ENCODE measurements around the gene UPK1B. TPM values are rescaled to one million over a fixed set of nuclear protein-coding genes. Genes with fewer than 3 reads are reported as not detected.

UPK1B gene
- total RNA-seq, 1 experiment from 2014 or later: 0.42 TPM

GRCh38 chr3:119181765-119182164 lies 8.4 kb downstream of the UPK1B start (continued):
- no peak for TF ChIP-seq ZNF532 (CRISPR knock-in tag; IDR thresholded peaks at IDR 0.05; ENCODE audit: borderline replicate concordance)
- TF ChIP-seq CREB1 (CRISPR knock-in tag; IDR thresholded peaks at IDR 0.05): no peak
- TF ChIP-seq MLX (CRISPR knock-in tag; IDR thresholded peaks at IDR 0.05): no peak
- TF ChIP-seq ZNF425 (CRISPR knock-in tag; conservative IDR thresholded peaks at IDR 0.05): no peak

GRCh38 chr3:119184111-119184510 lies 10.7 kb downstream of the UPK1B start:
- ChIA-PET CTCF (no interaction called here), POLR2A (no interaction called here)
- no peak for DNase-seq (ENCODE audit: low spot score)
- no peak overlapping the region for H3K4me3 Mint-ChIP-seq
- 0 out of 2 replicates have a peak, but pooled peaks cover under 1% of the 10 kb centered on the region for H3K9me3 Mint-ChIP-seq
- H3K27me3 Mint-ChIP-seq (ENCODE audit: low read depth): no peaks in the 10 kb centered on the region
- H3K4me1 Mint-ChIP-seq: no peaks in the 10 kb centered on the region
- H3K36me3 Mint-ChIP-seq: no peaks in the 10 kb centered on the region
- ATAC-seq: no peak
- no peak for TF ChIP-seq ZNF219 (CRISPR knock-in tag; IDR thresholded peaks at IDR 0.05; ENCODE audit: borderline replicate concordance)
- no peak for TF ChIP-seq NFYB (CRISPR knock-in tag; conservative IDR thresholded peaks at IDR 0.05; ENCODE audit: low read depth)
- H3K27ac Mint-ChIP-seq: no peak overlapping the region

GRCh38 chr3:119184796-119185570 lies 11.6 kb downstream of the UPK1B start:
- CTCF ChIA-PET: no interaction called here
- Mint-ChIP-seq H3K4me3 (no peak overlapping the region), H3K9me3 (no peaks in the 10 kb centered on the region), H3K27ac (no peak overlapping the region), H3K27me3 (ENCODE audit: low read depth) (no peaks in the 10 kb centered on the region), H3K36me3 (no peaks in the 10 kb centered on the region), H3K4me1 (no peaks in the 10 kb centered on the region)
- POLR2A ChIA-PET: no interaction called here
- TF ChIP-seq ZNF263 (CRISPR knock-in tag; IDR thresholded peaks at IDR 0.05; ENCODE audit: low read depth) (no peak), NFYB (CRISPR knock-in tag; conservative IDR thresholded peaks at IDR 0.05; ENCODE audit: low read depth) (no peak), E2F1 (CRISPR knock-in tag; IDR thresholded peaks at IDR 0.05) (no peak), JAZF1 (CRISPR knock-in tag; IDR thresholded peaks at IDR 0.05) (no peak), E2F5 (CRISPR knock-in tag; IDR thresholded peaks at IDR 0.05) (no peak), AFF4 (CRISPR knock-in tag; IDR thresholded peaks at IDR 0.05; ENCODE audit: borderline replicate concordance) (no peak), ZNF317 (CRISPR knock-in tag; IDR thresholded peaks at IDR 0.05; ENCODE audit: borderline replicate concordance, low read depth) (no peak), PREB (CRISPR knock-in tag; IDR thresholded peaks at IDR 0.05; ENCODE audit: borderline replicate concordance) (no peak)
- DNase-seq (ENCODE audit: low spot score) (no peak), ATAC-seq (no peak)

Data from WTC11 (cell line).